GM18505 (cell line): Measurements from ENCODE around the gene MCL1.
A peak's percentile ranks its signal among the peaks of the same experiment; 100 is the strongest.
"Not testable (repeated sequence)": the region's sequence is repeated elsewhere in the genome, so short reads cannot be mapped to it uniquely, and the experiment has no call there.

Experiments
- ATAC-seq: cut with Tn5 transposase; IDR thresholded peaks from one replicate; pipeline ENCODE4 v1.9.1; 2021; ENCODE audit not compliant: unreplicated experiment
- POLR2A ChIP-seq: IDR thresholded peaks from 4 replicates; pipeline ENCODE4 v1.6.1; 2011; ENCODE audit warnings: borderline replicate concordance; ENCODE audit not compliant: insufficient read depth, insufficient read length; ENCODE audit errors: extremely low read depth

MCL1 gene

DNA sequence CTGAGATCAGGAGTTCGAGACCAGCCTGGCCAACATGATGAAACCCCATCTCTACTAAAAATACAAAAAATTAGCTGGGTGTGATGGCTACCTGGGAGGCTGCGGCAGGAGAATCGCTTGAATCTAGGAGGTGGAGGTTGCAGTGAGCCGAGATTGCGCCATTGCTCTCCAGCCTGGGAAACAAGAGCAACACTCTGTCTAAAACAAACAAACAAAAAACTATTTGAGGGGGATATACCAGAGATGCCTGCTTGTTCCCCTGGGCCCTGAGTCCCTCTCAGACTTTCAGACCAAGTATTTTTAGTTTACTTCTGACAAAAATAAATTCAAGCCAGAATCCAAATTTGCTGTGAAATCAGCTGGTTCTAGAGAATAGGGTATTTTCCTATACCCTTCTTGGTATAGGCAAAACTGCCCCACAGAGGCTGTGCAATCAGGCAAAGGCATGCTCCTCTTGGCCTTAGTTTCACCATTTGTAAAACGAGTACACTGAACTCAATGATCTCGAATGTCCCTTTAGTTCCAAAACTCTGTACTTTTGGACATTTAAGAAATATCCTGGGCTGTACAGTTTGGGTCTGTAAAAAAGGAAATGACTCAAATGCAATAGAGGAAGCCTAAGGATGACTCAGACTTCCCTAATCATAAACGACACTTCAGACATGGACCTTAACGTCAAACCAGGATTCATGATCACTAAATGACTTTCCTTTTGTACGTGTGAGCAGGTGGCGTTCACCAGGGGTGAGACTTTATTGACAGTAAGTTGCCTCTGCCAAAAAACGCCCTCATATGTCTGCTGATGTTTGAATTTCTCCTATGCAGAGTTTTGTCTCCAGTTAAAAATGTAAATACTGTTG lies 33.9 kb upstream of the MCL1 start:
- TF ChIP-seq POLR2A = no peak
- peak; percentile 54 for ATAC-seq

DNA sequence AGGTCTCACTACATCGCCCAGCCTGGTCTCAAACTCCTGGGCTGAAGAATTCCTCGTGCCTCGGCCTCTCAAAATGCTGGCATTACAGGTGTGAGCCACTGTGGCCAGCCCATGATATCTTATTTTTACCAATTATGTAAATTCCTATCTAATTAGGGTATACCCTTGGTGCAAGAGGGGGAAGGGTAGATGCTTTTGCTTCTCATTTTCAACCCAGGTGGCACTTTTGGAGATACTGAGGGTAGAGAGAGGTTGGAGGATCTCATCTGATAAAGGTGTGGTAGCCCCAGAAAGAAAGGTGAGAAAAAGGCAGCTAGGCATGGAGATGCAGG lies 32.6 kb upstream of the MCL1 start:
- no peak for TF ChIP-seq POLR2A
- no peak for ATAC-seq

DNA sequence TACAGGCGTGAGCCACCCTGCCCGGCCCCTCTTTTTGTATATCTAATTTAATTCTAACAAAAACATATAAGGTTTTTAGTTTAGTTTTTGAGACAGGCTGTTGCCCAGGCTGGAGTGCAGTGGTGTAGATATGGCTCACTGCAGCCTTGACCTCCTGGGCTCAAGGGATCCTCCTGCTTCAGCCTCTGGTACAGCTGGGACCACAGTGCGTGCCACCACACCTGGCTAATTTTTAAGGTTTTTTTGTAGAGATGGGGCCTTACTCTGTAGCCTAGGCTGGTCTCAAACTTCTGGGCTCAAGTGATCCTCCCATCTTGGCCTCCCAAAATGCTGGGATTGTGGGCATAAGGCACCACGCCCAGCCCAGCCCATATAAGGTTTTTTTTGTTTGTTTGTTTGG lies 31.2 kb upstream of the MCL1 start:
- TF ChIP-seq POLR2A = no peak
- no peak for ATAC-seq

DNA sequence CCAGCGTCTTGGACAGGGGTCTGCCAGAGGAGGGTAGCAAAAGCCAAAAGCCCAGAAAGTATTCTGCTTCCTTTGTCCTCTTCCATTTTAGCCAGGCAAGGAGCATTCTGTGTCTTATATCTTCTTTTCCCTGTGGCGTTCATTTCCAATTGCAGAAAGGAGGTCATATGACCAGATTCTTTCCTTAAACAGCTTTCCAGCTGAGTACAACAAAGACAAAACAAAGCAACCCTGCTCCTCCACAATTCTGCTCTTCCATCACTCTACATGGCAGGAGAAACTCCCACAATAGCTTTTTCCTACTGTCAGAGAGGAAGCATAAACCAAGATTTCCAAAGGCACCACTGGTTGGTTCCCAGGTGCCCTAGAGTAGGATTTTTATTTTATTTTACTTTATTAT lies 30.3 kb upstream of the MCL1 start:
- ATAC-seq = no peak

DNA sequence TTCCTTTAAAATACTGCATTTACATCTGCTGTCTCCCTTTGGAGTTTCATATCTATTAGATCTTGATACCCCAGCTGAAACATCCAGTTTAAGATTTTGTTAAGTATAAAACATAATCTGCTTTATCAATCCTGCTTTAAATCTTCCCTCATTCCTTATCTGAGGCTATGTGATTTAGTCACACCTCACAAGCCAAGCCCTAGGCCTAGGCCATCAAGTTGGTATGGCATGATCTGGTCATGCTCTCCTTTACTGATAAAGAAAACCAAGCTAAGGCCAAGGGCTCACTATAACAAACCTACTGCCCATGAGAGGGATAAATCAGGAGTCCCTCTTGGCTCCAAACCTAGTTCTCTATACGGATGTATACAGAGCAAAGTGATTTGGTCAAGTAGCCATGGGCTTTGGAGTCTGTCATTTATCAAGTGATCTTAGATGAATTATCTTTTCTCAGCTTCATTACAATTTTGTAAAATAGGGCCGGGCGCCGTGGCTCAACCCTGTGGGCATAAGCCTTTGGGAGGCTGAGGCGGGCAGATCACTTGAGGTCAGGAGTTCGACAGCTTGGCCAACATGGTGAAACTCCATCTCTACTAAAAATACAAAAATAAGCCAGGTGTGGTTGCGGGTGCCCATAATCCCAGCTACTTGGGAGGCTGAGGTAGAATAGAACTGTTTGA lies 27.2 kb upstream of the MCL1 start:
- no peak for ATAC-seq
- no peak for TF ChIP-seq POLR2A

More for the DNA sequence above, 30.3 kb upstream of the MCL1 start:
- no peak for TF ChIP-seq POLR2A

DNA sequence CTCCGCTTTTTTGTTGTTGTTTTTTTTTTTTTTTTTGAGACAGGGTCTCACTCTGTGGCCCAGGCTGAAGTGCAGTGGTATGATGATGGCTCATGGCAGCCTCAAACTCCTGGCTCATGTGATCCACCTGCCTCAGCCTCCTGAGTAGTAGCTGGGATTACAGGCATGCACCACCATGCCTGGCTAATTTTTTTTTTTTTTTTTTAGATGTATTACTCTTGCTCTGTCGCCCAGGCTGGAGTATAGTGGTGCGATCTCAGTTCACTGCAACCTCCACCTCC lies 26.0 kb upstream of the MCL1 start:
- not testable (repeated sequence) for ATAC-seq

DNA sequence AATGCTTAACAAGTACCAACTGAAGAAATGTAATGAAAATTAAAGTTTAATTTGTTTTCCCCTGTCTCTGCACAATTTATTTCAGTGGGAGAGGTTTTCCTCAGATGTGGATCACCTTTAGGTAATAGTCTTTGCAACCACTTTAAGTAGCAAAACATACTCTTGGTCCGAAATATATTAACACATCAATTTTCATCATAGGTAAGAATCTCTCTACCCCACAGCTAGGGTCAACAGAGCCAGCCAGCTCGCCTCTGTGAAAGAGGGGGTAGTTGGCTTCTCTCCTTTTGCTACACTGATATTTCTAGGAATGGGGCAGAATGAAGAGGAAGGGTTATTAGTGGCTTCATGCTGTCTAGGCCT lies 24.8 kb upstream of the MCL1 start:
- TF ChIP-seq POLR2A = no peak
- no peak for ATAC-seq

DNA sequence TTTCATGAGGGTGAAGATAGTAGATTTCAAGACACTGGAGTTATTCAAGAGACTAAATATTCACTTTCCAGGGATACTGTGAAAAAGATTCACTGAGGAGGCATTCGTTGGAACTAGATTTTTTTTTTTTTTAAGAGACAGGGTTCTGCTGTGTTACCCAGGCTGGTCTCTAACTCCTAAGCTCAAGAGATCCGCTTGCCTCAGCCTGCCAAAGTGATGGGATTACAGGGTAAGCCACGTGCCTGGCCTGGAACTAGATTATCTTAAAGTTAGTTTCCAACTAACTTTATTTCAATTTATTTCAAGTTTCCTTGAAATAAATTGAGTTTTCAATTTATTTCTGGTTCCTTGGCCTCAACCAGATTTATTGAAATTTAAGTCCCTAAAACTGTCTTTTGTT lies 24.3 kb upstream of the MCL1 start:
- no peak for ATAC-seq
- TF ChIP-seq POLR2A = no peak

DNA sequence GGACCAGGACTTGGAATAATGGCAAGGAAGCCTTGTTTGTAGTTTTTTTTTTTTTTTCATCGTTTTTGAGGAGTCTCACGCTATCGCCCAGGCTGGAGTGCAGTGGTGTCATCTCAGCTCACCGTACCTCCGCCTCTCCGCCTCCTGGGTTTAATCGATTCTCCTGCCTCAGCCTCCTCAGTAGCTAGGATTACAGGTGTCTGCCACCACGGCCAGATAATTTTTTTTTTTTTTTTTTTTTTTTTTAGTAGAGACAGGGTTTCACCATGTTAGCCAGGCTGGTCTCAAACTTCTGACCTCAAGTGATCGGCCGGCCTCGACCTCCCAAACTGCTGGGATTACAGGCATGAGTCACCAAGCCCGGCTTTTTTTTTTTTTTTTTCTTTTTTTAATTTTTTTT lies 23.0 kb upstream of the MCL1 start:
- not testable (repeated sequence) for ATAC-seq

DNA sequence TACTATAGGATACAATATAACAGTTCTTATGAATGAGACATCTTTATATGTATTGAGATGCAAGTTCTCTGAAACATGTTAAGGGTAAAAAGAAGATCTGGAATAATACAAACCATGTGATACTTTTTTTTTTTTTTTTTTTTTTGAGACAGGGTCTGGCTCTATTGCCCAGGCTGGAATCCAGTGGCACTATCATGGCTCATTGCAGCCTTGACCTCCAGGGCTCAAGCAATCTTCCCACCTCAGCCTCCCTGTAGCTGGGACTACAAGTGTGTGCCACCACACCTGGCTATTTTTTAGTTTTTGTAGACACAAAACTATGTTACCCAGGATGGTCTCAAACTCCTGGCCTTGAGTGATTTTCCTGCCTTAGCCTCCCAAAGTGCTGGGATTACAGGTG lies 22.1 kb upstream of the MCL1 start:
- TF ChIP-seq POLR2A = no peak
- ATAC-seq = no peak

DNA sequence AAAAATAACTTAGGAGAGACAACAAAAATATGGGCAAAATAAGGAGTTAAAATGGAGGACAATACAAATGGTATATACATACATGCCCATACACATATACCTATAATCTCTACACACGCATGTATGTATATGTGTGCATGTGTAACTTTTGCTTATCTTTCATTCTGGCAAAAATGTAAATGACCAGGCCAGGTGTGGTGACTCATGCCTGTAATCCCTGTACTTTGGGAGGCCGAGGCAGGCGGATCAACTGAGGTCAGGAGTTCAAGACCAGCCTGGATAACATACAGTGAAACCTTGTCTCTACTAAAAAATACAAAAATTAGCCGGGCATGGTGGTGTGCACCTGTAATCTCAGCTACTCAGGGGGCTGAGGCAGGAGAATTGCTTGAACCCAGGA lies 18.9 kb upstream of the MCL1 start:
- not testable (repeated sequence) for ATAC-seq

DNA sequence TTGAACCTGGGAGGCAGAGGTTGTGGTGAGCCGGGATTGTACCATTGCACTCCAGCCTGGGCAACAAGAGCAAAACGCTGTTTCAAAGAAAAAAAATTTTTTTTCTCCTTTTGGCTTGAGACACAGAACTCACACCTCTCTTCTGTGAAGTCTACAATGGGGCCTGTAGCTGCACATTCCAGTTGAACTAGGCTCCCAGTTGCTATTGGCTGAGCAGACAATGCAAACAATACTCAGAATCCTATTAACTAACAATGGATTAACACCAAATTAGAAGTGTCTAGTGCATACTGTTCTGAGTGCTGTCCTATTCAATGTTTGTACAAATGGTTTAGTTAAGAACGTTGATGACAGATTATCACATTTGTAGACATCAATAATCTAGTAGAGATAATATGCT lies 17.6 kb upstream of the MCL1 start:
- TF ChIP-seq POLR2A = no peak
- no peak for ATAC-seq

DNA sequence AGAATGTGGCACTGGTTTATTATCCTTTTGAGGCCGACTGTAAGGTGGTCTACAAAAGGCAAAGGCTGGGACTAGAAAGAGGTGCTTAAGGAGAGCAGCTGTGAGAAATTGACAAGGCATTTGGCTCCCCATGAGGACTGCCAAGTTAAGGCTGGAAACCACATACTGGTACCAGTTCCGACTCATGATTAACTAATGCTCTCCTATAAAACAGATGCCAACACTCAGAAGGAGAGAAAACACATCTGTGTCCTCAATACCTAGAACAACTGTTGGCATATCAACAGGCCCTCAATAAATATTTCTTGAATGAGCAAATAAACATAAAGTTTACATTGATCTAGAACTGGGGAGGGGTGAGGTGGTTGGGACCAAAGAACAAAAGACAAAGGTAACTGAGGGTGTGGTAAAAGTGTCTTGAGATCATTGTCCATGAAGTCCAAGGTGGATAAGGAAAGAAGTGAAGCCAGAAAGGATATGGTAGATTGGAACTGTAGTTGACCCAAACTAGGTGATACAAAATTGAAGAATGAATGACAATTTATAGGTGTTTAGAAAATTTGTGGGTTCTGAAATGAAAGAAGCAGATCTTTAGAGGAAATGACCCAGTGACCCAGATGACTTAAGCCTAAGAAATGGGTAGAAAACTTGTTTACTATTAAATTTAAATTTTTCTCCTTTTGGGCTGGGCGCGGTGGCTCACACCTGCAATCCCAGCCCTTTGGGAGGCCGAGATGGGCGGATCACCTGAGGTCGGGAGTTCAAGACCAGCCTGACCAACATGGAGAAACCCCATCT lies 16.9 kb upstream of the MCL1 start:
- ATAC-seq = no peak
- no peak for TF ChIP-seq POLR2A

DNA sequence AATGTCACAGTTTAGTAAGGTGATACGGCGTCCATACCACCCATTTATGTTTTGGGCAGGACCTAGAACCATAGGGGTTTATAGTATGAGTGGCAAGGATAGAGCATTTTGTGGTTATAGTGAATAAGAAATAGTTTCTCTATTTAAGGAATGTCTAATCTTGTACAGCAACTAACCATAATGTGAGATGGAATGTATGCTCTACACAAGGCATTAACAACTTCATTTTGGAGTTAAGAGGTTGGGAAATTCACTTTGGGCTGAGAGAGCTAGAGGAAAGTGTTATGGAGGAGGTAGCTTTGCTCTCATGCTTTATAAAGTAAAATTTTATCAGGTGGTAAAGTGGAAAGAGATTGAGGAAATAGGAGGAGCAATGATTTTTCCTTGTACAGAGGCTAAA lies 3.0 kb upstream of the MCL1 start:
- TF ChIP-seq POLR2A = no peak
- no peak for ATAC-seq

DNA sequence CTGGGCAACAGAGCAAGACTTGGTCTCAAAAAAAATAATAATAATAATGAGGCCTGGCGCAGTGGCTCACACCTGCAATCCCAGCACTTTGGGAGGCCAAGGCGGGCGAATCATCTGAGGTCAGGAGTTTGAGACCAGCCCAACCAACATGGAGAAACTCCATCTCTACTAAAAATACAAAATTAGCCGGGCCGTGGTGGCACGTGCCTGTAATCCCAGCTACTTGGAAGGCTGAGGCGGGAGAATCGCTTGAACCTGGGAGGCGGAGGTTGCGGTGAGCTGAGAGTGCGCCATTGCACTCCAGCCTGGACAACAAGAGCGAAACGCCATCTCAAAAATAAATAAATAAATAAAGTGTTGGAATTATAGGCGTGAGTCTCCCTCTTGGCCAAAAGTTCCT lies 2.6 kb upstream of the MCL1 start:
- ATAC-seq = not testable (repeated sequence)

DNA sequence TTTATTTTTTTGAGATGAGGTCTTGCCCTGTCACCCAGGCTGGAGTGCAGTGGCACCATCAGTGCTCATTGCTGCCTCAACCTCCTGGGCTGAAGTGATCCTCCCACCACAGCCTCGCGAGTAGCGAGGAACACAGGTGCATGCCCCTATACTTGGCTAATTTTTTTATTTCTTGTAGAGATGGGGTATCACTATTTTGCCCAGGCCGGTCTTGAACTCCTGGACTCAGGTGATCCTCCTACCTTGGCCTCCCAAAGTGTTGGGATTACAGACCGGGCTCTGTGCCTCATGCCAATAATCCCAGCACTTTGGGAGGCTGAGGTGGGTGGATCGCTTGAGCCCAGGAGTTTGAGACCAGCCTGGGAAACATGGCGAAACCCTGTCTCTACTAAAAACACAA lies 2.0 kb upstream of the MCL1 start:
- not testable (repeated sequence) for ATAC-seq

DNA sequence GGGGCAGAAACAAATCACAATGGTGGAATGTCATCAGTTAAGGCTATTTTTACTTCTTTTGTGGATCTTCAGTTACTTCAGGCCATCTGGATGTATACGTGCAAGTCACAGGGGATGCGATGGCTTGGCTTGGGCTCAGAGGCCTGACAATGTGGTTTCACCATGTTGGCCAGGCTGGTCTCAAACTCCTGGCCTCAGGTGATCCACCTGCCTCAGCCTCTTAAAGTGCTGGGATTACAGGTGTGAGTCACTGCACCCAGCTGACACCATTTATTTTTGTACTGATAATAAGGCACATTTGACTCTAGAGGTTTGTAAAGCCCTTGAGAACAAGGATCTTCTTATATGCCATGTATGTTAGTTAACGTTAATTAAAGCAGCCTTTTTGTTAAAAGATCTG lies 1.6 kb upstream of the MCL1 start:
- ATAC-seq = not testable (repeated sequence)
